ENCODE data around the gene SLC35F3. TPM values are rescaled to one million over a fixed set of nuclear protein-coding genes. Genes with fewer than 3 reads are reported as not detected.

The SLC35F3 gene
- total RNA-seq, 2 experiments from 2014 or later, result 0.08 TPM; not detected in 1

DNA sequence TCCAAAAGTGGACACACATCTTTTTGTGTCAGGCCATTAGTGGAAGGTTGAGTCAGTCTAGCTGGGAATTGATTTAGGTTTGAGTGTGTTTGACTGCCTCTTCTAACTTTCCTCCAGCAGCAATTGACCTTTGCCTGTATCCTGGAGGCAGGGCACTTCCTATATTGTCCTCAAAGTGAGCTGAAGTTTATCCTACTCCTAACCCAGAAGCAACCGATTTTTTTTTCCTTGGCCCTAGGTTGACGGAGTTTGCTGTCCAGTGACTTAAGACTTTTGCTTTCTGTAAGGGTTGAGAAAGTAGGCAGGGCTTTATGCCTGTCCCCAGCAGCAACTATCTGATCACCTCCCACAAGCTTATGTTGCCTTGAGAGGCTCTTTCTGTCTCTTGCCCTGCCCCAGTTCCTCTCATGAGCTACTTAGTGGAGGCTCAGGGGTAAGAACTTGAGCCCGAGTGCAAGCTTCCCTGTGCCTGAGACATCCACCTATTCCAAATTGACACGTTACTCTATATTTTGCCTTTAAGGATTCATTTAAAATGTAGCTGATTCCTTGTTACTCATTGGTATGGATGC, 30.9 kb downstream of the SLC35F3 start:
- CTCF ChIA-PET, result no interaction called here
- POLR2A ChIA-PET, result no interaction called here
- Histone ChIP-seq H3K9me3 (ENCODE audit: control insufficient read depth in 1 of 2, insufficient read depth in 1 of 2, low read length in 2 of 2) (no peaks in the 10 kb centered on the region), H3K4me3 (ENCODE audit: low read length) (no peak overlapping the region), H3K27ac (ENCODE audit: low read depth in 1 of 2, low read length in 2 of 2) (no peak overlapping the region), H3K27me3 (ENCODE audit: control insufficient read depth in 1 of 2, insufficient read depth in 2 of 2, low read length in 2 of 2) (peaks cover 0 to 2% of the 10 kb centered on the region in 2 experiments), H3K36me3 (ENCODE audit: insufficient read depth, low read length) (no peaks in the 10 kb centered on the region), H3K4me1 (ENCODE audit: insufficient read depth, low read length) (no peaks in the 10 kb centered on the region)
- Mint-ChIP-seq H3K36me3 (ENCODE audit: low read depth) (no peaks in the 10 kb centered on the region), H3K9me3 (peaks cover 3% of the 10 kb centered on the region), H3K27ac (no peak overlapping the region), H3K4me1 (ENCODE audit: low read depth) (no peaks in the 10 kb centered on the region), H3K4me3 (no peak overlapping the region), H3K27me3 (peaks cover 18% of the 10 kb centered on the region)
- TF ChIP-seq, protein P1, sequence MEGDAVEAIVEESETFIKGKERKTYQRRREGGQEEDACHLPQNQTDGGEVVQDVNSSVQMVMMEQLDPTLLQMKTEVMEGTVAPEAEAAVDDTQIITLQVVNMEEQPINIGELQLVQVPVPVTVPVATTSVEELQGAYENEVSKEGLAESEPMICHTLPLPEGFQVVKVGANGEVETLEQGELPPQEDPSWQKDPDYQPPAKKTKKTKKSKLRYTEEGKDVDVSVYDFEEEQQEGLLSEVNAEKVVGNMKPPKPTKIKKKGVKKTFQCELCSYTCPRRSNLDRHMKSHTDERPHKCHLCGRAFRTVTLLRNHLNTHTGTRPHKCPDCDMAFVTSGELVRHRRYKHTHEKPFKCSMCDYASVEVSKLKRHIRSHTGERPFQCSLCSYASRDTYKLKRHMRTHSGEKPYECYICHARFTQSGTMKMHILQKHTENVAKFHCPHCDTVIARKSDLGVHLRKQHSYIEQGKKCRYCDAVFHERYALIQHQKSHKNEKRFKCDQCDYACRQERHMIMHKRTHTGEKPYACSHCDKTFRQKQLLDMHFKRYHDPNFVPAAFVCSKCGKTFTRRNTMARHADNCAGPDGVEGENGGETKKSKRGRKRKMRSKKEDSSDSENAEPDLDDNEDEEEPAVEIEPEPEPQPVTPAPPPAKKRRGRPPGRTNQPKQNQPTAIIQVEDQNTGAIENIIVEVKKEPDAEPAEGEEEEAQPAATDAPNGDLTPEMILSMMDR (IDR thresholded peaks at IDR 0.05), result no peak
- no peak for ATAC-seq (ENCODE audit: poor library complexity)
- DNase-seq, result no peak
- intact Hi-C loops (cut with DNase I, micrococcal nuclease), result no loop called here

DNA sequence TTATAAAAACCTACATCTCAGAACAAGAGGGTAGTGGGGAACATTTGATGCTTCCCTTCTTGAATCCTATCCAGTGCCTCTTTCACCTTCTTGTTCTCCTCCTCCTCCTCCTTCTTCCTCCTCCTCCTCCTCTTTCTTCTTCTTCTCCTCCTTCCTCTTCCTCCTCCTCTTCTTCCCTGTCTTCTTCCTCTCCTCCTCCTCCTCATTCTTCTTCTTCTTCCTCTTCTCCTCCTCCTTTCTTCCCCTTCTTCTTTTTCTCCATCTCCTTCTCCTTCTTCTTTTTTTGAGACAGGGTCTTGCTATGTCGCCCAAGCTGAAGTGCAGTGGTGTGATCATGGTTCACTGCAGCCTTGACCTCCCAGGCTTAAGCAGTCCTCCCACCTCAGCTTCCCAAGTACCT, 31.9 kb downstream of the SLC35F3 start:
- ATAC-seq (ENCODE audit: poor library complexity), result no peak
- Histone ChIP-seq H3K9me3 (ENCODE audit: control insufficient read depth in 1 of 2, insufficient read depth in 1 of 2, low read length in 2 of 2) (no peaks in the 10 kb centered on the region), H3K27ac (ENCODE audit: low read depth in 1 of 2, low read length in 2 of 2) (no peak overlapping the region), H3K4me3 (ENCODE audit: low read length) (no peak overlapping the region), H3K36me3 (ENCODE audit: insufficient read depth, low read length) (no peaks in the 10 kb centered on the region), H3K27me3 (ENCODE audit: control insufficient read depth in 1 of 2, insufficient read depth in 2 of 2, low read length in 2 of 2) (peaks cover 0 to 2% of the 10 kb centered on the region in 2 experiments), H3K4me1 (ENCODE audit: insufficient read depth, low read length) (no peaks in the 10 kb centered on the region)
- peaks cover 3% of the 10 kb centered on the region for H3K9me3 Mint-ChIP-seq
- no peak for DNase-seq
- intact Hi-C loops (cut with DNase I, micrococcal nuclease), result no loop called here
- peaks cover 28% of the 10 kb centered on the region for H3K27me3 Mint-ChIP-seq
- CTCF ChIA-PET, result no interaction called here
- H3K4me3 Mint-ChIP-seq, result no peak overlapping the region
- H3K27ac Mint-ChIP-seq, result no peak overlapping the region
- H3K4me1 Mint-ChIP-seq (ENCODE audit: low read depth), result no peaks in the 10 kb centered on the region
- TF ChIP-seq, protein P1 (IDR thresholded peaks at IDR 0.05), result no peak
- POLR2A ChIA-PET, result no interaction called here
- no peaks in the 10 kb centered on the region for H3K36me3 Mint-ChIP-seq (ENCODE audit: low read depth)

DNA sequence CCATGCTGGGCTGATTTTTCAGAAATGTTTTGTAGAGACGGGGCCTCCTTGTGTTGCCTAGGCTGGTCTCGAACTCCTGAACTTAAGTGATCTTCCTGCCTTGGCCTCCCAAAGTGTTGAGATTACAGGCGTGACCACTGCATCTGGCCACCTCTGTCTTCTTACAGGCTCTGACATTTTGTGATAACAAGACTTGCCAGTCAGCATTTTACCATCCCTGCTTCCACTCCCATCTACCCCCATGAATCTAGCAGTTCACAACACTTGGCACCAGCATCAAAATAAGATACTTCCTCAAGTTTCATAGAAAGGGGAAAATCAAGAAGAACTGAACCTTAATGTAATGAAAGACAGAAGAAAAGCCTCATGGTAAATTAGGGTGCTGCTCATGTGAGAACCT, 32.4 kb downstream of the SLC35F3 start:
- Histone ChIP-seq H3K4me1 (ENCODE audit: insufficient read depth, low read length) (no peaks in the 10 kb centered on the region), H3K36me3 (ENCODE audit: insufficient read depth, low read length) (no peaks in the 10 kb centered on the region), H3K27me3 (ENCODE audit: control insufficient read depth in 1 of 2, insufficient read depth in 2 of 2, low read length in 2 of 2) (peaks cover 0 to 2% of the 10 kb centered on the region in 2 experiments), H3K9me3 (ENCODE audit: control insufficient read depth in 1 of 2, insufficient read depth in 1 of 2, low read length in 2 of 2) (no peaks in the 10 kb centered on the region), H3K4me3 (ENCODE audit: low read length) (no peak overlapping the region), H3K27ac (ENCODE audit: low read depth in 1 of 2, low read length in 2 of 2) (no peak overlapping the region)
- Mint-ChIP-seq H3K27me3 (peaks cover 26% of the 10 kb centered on the region), H3K27ac (no peak overlapping the region), H3K4me3 (no peak overlapping the region), H3K9me3 (peaks cover 2% of the 10 kb centered on the region), H3K4me1 (ENCODE audit: low read depth) (no peaks in the 10 kb centered on the region), H3K36me3 (ENCODE audit: low read depth) (no peaks in the 10 kb centered on the region)
- DNase-seq (no peak), ATAC-seq (ENCODE audit: poor library complexity) (no peak)
- intact Hi-C loops (cut with DNase I, micrococcal nuclease), result no loop called here
- TF ChIP-seq, protein P1 (IDR thresholded peaks at IDR 0.05), result no peak
- ChIA-PET CTCF (no interaction called here), POLR2A (no interaction called here)

Data from CD4-positive, alpha-beta T cell (primary cell).